AG04450 (cell line): ENCODE data around the gene FKBP6. TPM values are rescaled to one million over a fixed set of nuclear protein-coding genes. Genes with fewer than 3 reads are reported as not detected.
"Not testable (repeated sequence)": the region's sequence is repeated elsewhere in the genome, so short reads cannot be mapped to it uniquely, and the experiment has no call there.

Experiments used
- CTCF ChIA-PET: fragments of 300-600, 350-600 bp; formaldehyde crosslinking; extraction: SDS; loops from one replicate; lab custom pipeline; 2022; ENCODE audit warnings: antibody characterized with exemption, inconsistent platforms; lab: Charles Lee
- POLR2A ChIA-PET: fragments of 350-600 bp; formaldehyde crosslinking; extraction: SDS; loops from one replicate; lab custom pipeline; 2021; ENCODE audit warnings: antibody characterized with exemption, inconsistent platforms; lab: Yijun Ruan, JAX
- DNase-seq: peaks from one replicate; pipeline ENCODE4 v3.0.0-alpha.2; 2011; ENCODE audit warnings: low read depth, low spot score
- H3K27ac ChIP-seq: one replicate; pipeline ENCODE4 v1.5.1; 2012; ENCODE audit warnings: low read depth, low read length, control low read depth
- H3K27me3 ChIP-seq: one replicate; pipeline ENCODE4 v1.6.0; 2012; ENCODE audit warnings: low read length; ENCODE audit not compliant: control insufficient read depth, insufficient read depth
- H3K4me3 ChIP-seq: 2 replicates; pipeline ENCODE4 v1.5.1; 2011; ENCODE audit warnings: mild to moderate bottlenecking, low read depth, low read length, control low read depth
- H3K9me3 ChIP-seq: 2 replicates; pipeline ENCODE4 v1.5.1; 2012; ENCODE audit warnings: low read length; ENCODE audit not compliant: control insufficient read depth, insufficient read depth
- CTCF ChIP-seq: IDR thresholded peaks from 2 replicates; pipeline ENCODE4 v1.5.1; 2011; ENCODE audit warnings: low read depth, low read length, control low read depth, inconsistent platforms
- polyA plus RNA-seq: library from polyadenylated mRNA; depleted of rRNA; stranded (reverse); fragments of >200 nt; gene quantifications from 2 replicates; pipeline ENCODE4 v1.2.3, GENCODE V29; 2011

The FKBP6 gene
- polyA plus RNA-seq, 1 experiment, result not detected

- Histone ChIP-seq H3K27ac (no peak overlapping the region), H3K9me3 (peaks cover 15% of the 10 kb centered on the region), H3K4me3 (no peak overlapping the region), H3K27me3 (peaks cover 10% of the 10 kb centered on the region)
- no peak for DNase-seq
- POLR2A ChIA-PET, result no interaction called here
- CTCF ChIA-PET, result no interaction called here
- TF ChIP-seq CTCF, result no peak
Observed at GRCh38 chr7:73391396-73391795, 63.4 kb downstream of the FKBP6 start.

- Histone ChIP-seq H3K4me3 (no peak overlapping the region), H3K9me3 (peaks cover 4% of the 10 kb centered on the region; the same call in 1 of the 2 replicates), H3K27ac (no peak overlapping the region), H3K27me3 (peaks cover 10% of the 10 kb centered on the region)
- ChIA-PET POLR2A (no interaction called here), CTCF (no interaction called here)
- DNase-seq, result no peak
- TF ChIP-seq CTCF, result no peak
Observed at GRCh38 chr7:73394422-73394821, 66.5 kb downstream of the FKBP6 start.

GRCh38 chr7:73395538-73396503 is 67.9 kb downstream of the FKBP6 start:
- CTCF ChIA-PET, result interaction anchor here (0.8 kb wide), 1 partner anchor 54 kb away, joined by 6 read pairs; no protein-coding TSS in a partner anchor
- POLR2A ChIA-PET, result no interaction called here
- DNase-seq, result no peak

GRCh38 chr7:73397521-73398281 is 69.7 kb downstream of the FKBP6 start:
- CTCF ChIA-PET, result no interaction called here
- H3K4me3 ChIP-seq, result no peak overlapping the region
- no peaks in the 10 kb centered on the region for H3K9me3 ChIP-seq
- H3K27me3 ChIP-seq, result peaks cover 3% of the 10 kb centered on the region
- POLR2A ChIA-PET, result no interaction called here
- H3K27ac ChIP-seq, result no peak overlapping the region
- no peak for DNase-seq
- TF ChIP-seq CTCF, result no peak

More at GRCh38 chr7:73395538-73396503, 67.9 kb downstream of the FKBP6 start:
- H3K9me3 ChIP-seq, result peaks cover 4% of the 10 kb centered on the region; the same call in 1 of the 2 replicates
- H3K27me3 ChIP-seq, result peaks cover 10% of the 10 kb centered on the region
- no peak overlapping the region for H3K4me3 ChIP-seq
- H3K27ac ChIP-seq, result no peak overlapping the region
- no peak for TF ChIP-seq CTCF

GRCh38 chr7:73399185-73400050 is 71.5 kb downstream of the FKBP6 start:
- H3K9me3 ChIP-seq, POLR2A ChIA-PET, CTCF ChIA-PET, H3K27ac ChIP-seq, H3K27me3 ChIP-seq: not testable (repeated sequence)
- peak overlapping the region; percentile 32; the same call in 1 of the 2 replicates for H3K4me3 ChIP-seq
- DNase-seq, result peak; percentile 18

GRCh38 chr7:73404860-73405259 is 76.9 kb downstream of the FKBP6 start:
- POLR2A ChIA-PET, H3K27ac ChIP-seq, CTCF ChIA-PET, DNase-seq, H3K27me3 ChIP-seq, H3K9me3 ChIP-seq, H3K4me3 ChIP-seq: not testable (repeated sequence)
